GM13976 (cell line): ENCODE data around the gene PTPN4.

Source experiments
- DNase-seq: peaks from one replicate; pipeline ENCODE4 v3.0.0; 2012; ENCODE audit warnings: low spot score
- CTCF ChIP-seq: IDR thresholded peaks from 2 replicates; pipeline ENCODE4 v1.5.1; 2012; ENCODE audit warnings: borderline replicate concordance, mild to moderate bottlenecking; ENCODE audit not compliant: insufficient read depth; ENCODE audit errors: extremely low read depth, missing control alignments, control extremely low read depth
- in situ Hi-C: fragments of 300-500 bp; cut with MboI; formaldehyde crosslinking; loops from one replicate; pipeline ENCODE4 v1.12.0; 2022; ENCODE audit warnings: low sequenced_read_pairs, mixed read lengths, inconsistent platforms; ENCODE audit not compliant: unreplicated experiment

Gene PTPN4

DNA sequence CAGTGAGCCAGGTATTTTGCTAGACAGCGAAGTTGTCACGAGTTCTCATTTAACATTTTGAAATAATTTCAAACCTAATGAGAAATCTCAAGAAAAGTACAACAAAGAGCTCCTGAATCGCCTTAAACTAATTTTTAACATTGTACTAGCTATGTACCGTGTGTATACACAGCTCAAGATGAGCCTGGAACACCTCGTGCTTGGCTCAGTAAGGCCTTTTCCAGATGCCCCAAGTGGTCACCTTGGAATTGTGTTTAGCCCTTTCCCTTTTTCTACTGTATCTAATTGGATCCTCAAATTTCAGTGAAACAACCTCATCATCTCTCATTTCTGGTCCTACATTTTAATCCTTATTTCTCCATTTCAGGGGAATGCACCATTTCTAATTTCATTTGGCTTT is 7.2 kb downstream of the PTPN4 start:
- in situ Hi-C loops = no loop called here
- DNase-seq = no peak
- no peak for TF ChIP-seq CTCF

GRCh38 chr2:119768742-119769141 is 9.0 kb downstream of the PTPN4 start:
- no peak for TF ChIP-seq CTCF
- no peak for DNase-seq
- in situ Hi-C loops = no loop called here

GRCh38 chr2:119769645-119770044 is 9.9 kb downstream of the PTPN4 start:
- in situ Hi-C loops = no loop called here
- TF ChIP-seq CTCF = no peak

GRCh38 chr2:119771331-119771730 is 11.6 kb downstream of the PTPN4 start:
- no peak for DNase-seq
- in situ Hi-C loops = no loop called here
- no peak for TF ChIP-seq CTCF

More at GRCh38 chr2:119769645-119770044, 9.9 kb downstream of the PTPN4 start:
- no peak for DNase-seq

- no peak for DNase-seq
- in situ Hi-C loops = no loop called here
- TF ChIP-seq CTCF = no peak
Measured at GRCh38 chr2:119772128-119772527, 12.4 kb downstream of the PTPN4 start.

DNA sequence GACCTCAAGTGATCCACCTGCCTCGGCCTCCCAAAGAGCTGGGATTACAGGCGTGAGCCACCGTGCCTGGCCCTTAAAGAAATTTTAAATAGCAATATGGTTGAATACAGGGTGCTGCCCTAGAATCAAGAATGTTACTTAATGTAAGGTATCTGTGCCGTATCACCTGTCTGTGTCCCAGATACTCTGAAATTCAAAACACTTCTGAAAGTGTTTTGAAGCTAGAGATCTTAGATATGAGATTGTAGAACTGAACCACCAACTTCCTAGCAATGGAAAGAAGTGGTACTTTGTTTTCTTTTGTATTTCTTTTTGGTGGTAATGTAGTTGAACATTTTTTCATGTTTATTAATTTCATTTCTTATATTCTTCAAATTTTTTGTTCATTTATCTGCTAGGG is 13.0 kb downstream of the PTPN4 start:
- in situ Hi-C loops = no loop called here
- no peak for DNase-seq
- no peak for TF ChIP-seq CTCF

- in situ Hi-C loops = no loop called here
- no peak for TF ChIP-seq CTCF
- no peak for DNase-seq
Measured at GRCh38 chr2:119774026-119774425, 14.3 kb downstream of the PTPN4 start.
